OCI-LY3 (cell line): ENCODE results near the gene PDE8A.

Source experiments
- EZH2phosphoT487 ChIP-seq: fragments of 200-600 bp; shearing (Covaris generic); IDR thresholded peaks from 2 replicates; pipeline ENCODE4 v1.6.1; 2018; ENCODE audit warnings: antibody characterized with exemption, mixed run types, low read depth
- TF ChIP-seq, protein P1 (sequence below): fragments of 200-600, 300-600 bp; sonication (generic); IDR thresholded peaks from 2 replicates; pipeline ENCODE4 v1.5.1; 2014; ENCODE audit warnings: antibody characterized with exemption, low read length, low read depth

DNA sequence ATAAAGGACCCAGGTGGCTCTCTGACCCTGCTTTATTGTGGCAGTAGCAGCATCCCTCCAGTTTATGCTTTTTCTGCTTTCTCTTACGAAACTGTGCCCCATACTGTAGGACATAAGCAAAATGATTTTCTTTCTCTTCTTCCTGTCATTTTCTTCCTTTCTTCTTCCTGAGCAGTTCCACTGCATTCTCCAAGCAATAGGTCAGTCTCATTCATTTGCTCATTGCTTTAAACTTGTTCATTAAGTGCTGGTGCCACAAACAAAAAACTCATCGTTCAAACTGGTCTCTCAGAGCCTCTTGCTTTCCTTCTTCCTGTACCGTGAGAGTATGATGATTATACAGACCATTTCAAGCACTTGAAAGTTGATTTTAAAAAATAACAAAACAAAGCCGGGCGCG, 66.8 kb downstream of the PDE8A start:
- TF ChIP-seq, protein P1, sequence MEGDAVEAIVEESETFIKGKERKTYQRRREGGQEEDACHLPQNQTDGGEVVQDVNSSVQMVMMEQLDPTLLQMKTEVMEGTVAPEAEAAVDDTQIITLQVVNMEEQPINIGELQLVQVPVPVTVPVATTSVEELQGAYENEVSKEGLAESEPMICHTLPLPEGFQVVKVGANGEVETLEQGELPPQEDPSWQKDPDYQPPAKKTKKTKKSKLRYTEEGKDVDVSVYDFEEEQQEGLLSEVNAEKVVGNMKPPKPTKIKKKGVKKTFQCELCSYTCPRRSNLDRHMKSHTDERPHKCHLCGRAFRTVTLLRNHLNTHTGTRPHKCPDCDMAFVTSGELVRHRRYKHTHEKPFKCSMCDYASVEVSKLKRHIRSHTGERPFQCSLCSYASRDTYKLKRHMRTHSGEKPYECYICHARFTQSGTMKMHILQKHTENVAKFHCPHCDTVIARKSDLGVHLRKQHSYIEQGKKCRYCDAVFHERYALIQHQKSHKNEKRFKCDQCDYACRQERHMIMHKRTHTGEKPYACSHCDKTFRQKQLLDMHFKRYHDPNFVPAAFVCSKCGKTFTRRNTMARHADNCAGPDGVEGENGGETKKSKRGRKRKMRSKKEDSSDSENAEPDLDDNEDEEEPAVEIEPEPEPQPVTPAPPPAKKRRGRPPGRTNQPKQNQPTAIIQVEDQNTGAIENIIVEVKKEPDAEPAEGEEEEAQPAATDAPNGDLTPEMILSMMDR: no peak
- no peak for TF ChIP-seq EZH2phosphoT487
